Measurements from ENCODE around the gene SNX17. TPM values are rescaled to one million over a fixed set of nuclear protein-coding genes. Genes with fewer than 3 reads are reported as not detected.

SNX17 gene
- total and polyA plus RNA-seq, 2 of the 13 experiments (the other 11 are each of a cell fraction or from before 2014, with no cell fraction given) = 75.0 to 109 TPM

GRCh38 chr2:27356382-27357181 is 13.8 kb upstream of the SNX17 start, which contains the start of gene GTF3C2 (continued):
- peak; percentile 89 for TF ChIP-seq ZNF567 (CRISPR knock-in tag; IDR thresholded peaks at IDR 0.05; ENCODE audit: borderline replicate concordance)
- peak; percentile 92; the same call in 1 of the 2 replicates for TF ChIP-seq PCBP1 (IDR thresholded peaks at IDR 0.05; ENCODE audit: borderline replicate concordance, low read depth, low read length)
- peak; percentile 47 for TF ChIP-seq FOSL2 (CRISPR knock-in tag; IDR thresholded peaks at IDR 0.05)
- TF ChIP-seq IKZF5 (CRISPR knock-in tag; IDR thresholded peaks at IDR 0.05) = peak; percentile 43; the same call in 1 of the 2 replicates
- peak; percentile 56; the same call in 1 of the 2 replicates for TF ChIP-seq KDM4B (CRISPR knock-in tag; IDR thresholded peaks at IDR 0.05)
- TF ChIP-seq LRRFIP1 (CRISPR knock-in tag; conservative IDR thresholded peaks at IDR 0.05) = 0 out of 2 replicates have a peak, but pooled peaks have one; percentile 39
- peak; percentile 13; the same call in 1 of the 2 replicates for TF ChIP-seq DZIP1 (CRISPR knock-in tag; IDR thresholded peaks at IDR 0.05)
- TF ChIP-seq TOPORS (CRISPR knock-in tag; IDR thresholded peaks at IDR 0.05) = no peak
- TF ChIP-seq ZBTB7A (CRISPR knock-in tag; IDR thresholded peaks at IDR 0.05) = peak; percentile 51; the same call in 1 of the 2 replicates
- TF ChIP-seq PBX2 (CRISPR knock-in tag; IDR thresholded peaks at IDR 0.05) = no peak
- TF ChIP-seq GMEB1 (CRISPR knock-in tag; IDR thresholded peaks at IDR 0.05; ENCODE audit: borderline replicate concordance) = peak; percentile 88
- peak; percentile 83; the same call in 1 of the 2 replicates for TF ChIP-seq NR0B2 (CRISPR knock-in tag; IDR thresholded peaks at IDR 0.05)
- TF ChIP-seq ONECUT2 (CRISPR knock-in tag; IDR thresholded peaks at IDR 0.05) = 0 out of 2 replicates have a peak, but pooled peaks have one; percentile 34
- TF ChIP-seq MIER2 (CRISPR knock-in tag; IDR thresholded peaks at IDR 0.05) = peak; percentile 28; the same call in 1 of the 2 replicates
- peak; percentile 29; the same call in 1 of the 2 replicates for TF ChIP-seq ZNF850 (CRISPR knock-in tag; conservative IDR thresholded peaks at IDR 0.05)
- TF ChIP-seq ZNF350 (CRISPR knock-in tag; IDR thresholded peaks at IDR 0.05; ENCODE audit: borderline replicate concordance, low read depth) = peak; percentile 93
- peak; percentile 52; the same call in 1 of the 2 replicates for TF ChIP-seq TFAP4 (IDR thresholded peaks at IDR 0.05; ENCODE audit: borderline replicate concordance, low read depth)

Measured in HepG2 (cell line).